ENCODE data around the gene NET1.
"Not testable (repeated sequence)": the region's sequence is repeated elsewhere in the genome, so short reads cannot be mapped to it uniquely, and the experiment has no call there.

The NET1 gene

DNA sequence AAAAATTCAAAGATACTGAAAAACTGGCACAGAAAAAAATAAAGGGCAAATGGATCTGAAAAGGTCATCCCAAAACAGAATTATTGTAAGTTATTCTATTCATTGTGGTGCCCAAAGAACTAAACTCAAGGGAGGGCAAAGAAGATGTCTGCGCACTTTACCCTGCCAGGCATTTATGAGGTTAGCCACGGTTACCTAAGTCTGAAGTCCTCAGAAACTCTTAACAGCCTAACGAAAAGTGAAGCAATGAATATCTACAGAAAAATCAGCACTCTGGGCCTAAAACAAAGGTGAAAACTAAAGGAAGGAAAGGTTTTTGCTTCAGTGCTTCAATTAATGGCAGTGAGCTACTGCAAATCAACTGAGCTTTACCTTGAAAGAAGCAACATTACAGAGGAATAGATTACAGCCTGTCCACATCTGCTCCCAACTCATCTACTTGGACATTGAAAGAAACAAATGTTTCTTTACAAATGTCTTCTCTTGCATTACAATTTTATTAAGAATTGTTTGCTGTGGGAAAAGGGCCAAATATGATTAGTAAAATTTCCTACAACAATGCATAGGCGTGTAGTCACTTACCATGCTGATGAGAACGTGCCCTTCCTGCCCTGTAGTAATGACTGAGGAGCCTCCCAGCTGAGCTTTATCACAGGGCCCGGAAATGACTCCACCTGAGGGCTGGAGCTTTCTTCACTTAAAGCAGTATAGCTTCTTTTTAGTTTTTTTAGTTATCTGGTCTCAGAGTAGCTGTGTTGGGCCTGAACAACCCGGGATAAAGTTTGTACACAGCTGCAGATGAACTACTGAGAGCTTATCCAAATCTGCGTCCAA lies 7.9 kb upstream of the NET1 start, which contains the start of gene TUBAL3:
Gene TUBAL3 (minus strand): TSS at position 621 of the 834 bp plus-strand sequence. CDS start 36 bp downstream, at position 585.
- TF ChIP-seq, protein P1, sequence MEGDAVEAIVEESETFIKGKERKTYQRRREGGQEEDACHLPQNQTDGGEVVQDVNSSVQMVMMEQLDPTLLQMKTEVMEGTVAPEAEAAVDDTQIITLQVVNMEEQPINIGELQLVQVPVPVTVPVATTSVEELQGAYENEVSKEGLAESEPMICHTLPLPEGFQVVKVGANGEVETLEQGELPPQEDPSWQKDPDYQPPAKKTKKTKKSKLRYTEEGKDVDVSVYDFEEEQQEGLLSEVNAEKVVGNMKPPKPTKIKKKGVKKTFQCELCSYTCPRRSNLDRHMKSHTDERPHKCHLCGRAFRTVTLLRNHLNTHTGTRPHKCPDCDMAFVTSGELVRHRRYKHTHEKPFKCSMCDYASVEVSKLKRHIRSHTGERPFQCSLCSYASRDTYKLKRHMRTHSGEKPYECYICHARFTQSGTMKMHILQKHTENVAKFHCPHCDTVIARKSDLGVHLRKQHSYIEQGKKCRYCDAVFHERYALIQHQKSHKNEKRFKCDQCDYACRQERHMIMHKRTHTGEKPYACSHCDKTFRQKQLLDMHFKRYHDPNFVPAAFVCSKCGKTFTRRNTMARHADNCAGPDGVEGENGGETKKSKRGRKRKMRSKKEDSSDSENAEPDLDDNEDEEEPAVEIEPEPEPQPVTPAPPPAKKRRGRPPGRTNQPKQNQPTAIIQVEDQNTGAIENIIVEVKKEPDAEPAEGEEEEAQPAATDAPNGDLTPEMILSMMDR (IDR thresholded peaks at IDR 0.05; ENCODE audit: low read depth, low read length, missing control alignments): no peak
- Histone ChIP-seq H3K27ac (no peak within 1 kb of the TSS), H3K36me3 (replicated peaks) (no peaks in the 10 kb centered on the region), H3K4me3 (ENCODE audit: low read depth, low read length) (no peak within 1 kb of the TSS), H3K27me3 (replicated peaks) (no peaks in the 10 kb centered on the region)
- in situ Hi-C loops (cut with HindIII; ENCODE audit: low pct_ligation_motif_present, low sequenced_read_pairs): no loop called here
- DNase-seq: no peak

DNA sequence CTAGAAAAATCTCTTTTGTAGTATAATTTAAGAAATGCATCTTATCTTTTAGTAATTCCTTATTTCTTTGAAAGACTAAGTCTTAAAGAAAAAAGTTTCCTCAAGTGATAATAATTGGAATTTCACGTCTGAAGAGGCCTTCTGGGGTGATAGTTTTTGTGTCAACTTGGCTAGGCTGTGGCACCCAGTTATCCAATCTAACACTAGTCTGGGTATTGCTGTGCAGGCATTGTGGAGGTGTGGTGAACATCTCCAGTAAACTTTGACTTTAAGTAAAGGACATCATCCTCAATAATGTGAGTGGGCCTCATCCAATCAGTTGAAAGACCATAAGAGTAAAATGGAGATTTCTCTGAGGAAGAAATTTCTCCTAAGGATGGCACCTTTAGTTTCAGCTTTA lies 5.4 kb upstream of the NET1 start:
- no peak overlapping the region for H3K4me3 ChIP-seq (ENCODE audit: low read depth, low read length)
- in situ Hi-C loops (cut with HindIII; ENCODE audit: low pct_ligation_motif_present, low sequenced_read_pairs): no loop called here
- H3K27ac ChIP-seq: no peak overlapping the region
- H3K27me3 ChIP-seq (replicated peaks): no peaks in the 10 kb centered on the region
- no peak for DNase-seq
- TF ChIP-seq, protein P1 (IDR thresholded peaks at IDR 0.05; ENCODE audit: low read depth, low read length, missing control alignments): no peak
- no peaks in the 10 kb centered on the region for H3K36me3 ChIP-seq (replicated peaks)

DNA sequence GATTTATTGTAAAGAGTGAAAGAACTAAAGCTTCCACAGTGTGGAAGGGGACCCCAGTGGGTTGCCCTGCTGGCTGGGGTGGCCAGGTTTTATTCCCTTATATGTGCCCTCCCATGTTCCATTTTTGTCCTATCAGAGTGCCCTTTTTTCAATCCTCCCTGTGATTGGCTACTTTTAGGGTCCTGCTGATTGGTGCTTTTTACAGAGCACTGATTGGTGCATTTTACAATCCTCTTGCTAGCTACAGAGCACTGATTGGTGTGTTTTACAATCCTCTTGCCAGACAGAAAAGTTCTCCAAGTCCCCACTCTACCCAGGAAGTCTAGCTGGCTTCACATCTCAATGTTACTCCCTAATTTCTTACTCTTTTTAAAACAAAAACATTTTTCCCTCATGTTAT lies 1.6 kb upstream of the NET1 start:
- in situ Hi-C loops (cut with HindIII; ENCODE audit: low pct_ligation_motif_present, low sequenced_read_pairs); H3K4me3 ChIP-seq (ENCODE audit: low read depth, low read length); H3K27me3 ChIP-seq (replicated peaks); H3K27ac ChIP-seq; H3K36me3 ChIP-seq (replicated peaks); DNase-seq: not testable (repeated sequence)

DNA sequence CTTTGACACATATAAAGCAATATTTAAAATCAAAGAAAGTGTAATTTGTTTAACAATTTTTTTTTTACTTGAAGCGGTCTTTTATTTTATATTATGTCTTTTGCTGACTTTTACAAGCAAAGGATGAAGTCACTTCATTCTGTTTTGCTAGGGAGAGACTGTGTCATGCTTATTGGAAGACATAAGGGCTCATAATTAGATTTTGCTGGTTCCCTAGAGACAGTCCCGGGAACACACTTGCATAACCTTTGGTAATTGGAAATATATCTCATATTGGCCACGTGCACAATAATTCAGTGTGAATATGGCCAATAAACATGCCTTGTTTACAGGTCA lies 448 bp upstream of the NET1 start:
- Histone ChIP-seq H3K4me3 (ENCODE audit: low read depth, low read length) (peak overlapping the region; percentile 70), H3K36me3 (replicated peaks) (no peaks in the 10 kb centered on the region), H3K27me3 (replicated peaks) (no peaks in the 10 kb centered on the region), H3K27ac (no peak overlapping the region)
- TF ChIP-seq, protein P1 (IDR thresholded peaks at IDR 0.05; ENCODE audit: low read depth, low read length, missing control alignments): no peak
- no peak for DNase-seq
- in situ Hi-C loops (cut with HindIII; ENCODE audit: low pct_ligation_motif_present, low sequenced_read_pairs): no loop called here

DNA sequence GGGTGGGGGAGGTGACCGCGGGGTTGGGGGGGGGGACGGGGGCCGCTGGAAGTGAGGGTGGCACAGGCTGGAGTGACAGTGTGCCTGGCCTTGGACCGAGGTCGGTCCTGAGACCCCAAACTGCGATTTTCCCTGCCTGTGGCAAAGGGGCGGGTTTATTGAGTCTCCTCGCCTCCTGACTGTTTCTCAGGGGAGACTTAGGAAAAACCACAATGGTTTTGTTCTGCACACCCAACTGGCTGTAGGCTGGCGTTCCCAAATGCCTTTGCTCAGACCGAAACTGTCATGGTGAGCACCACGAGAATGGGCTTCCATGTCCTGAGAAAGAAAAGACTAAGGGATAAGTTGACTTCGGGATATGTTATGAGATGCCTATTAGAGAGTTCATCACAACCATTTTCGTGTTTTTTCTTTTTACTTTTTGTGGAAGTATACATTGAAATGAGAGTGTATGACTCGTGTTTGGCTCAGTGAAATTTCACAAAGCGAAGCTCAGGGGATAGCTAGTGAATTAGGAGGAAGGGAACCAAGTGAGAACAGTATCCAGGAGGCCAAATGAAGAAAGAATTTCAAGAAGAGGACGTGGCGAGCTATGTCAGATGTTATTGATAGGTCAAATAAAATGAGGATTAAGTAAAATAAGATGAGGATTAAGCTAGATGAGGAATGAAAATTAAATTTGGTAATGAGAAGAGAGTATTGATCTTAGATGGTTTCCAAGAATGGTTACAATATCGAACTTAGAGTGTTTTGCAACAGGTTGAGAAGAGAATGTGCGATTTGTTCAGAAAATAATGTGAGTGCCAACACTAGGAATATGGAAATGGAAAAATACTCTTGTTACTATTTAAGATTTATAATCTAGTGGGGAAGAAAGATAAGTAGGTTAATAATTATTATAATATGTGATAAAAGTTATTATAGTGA lies 918 bp downstream of the NET1 start:
- TF ChIP-seq, protein P1 (IDR thresholded peaks at IDR 0.05; ENCODE audit: low read depth, low read length, missing control alignments): no peak
- Histone ChIP-seq H3K27me3 (replicated peaks) (no peaks in the 10 kb centered on the region), H3K36me3 (replicated peaks) (no peaks in the 10 kb centered on the region), H3K27ac (peak overlapping the region; percentile 17), H3K4me3 (ENCODE audit: low read depth, low read length) (peak overlapping the region; percentile 70)
- in situ Hi-C loops (cut with HindIII; ENCODE audit: low pct_ligation_motif_present, low sequenced_read_pairs): no loop called here
- DNase-seq: peak; percentile 11

DNA sequence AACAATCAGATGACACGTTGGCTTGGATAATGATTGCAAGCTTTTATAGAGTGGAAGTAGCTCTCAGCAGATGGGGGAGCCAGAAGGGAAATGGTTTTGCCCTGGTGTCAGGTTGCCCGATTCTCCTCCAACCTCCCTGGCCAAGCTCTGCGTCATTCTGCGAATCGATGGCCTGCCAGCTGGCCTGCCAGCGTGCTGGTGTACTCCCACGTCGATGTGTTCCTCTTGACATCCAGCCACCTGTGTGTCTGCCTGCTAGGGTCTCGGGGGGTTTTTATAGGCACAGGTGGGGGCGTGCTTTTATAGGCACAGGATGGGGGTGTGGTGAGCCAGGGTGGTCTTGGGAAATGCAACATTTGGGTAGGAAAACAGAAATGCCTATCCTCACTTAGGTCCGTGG lies 4.6 kb downstream of the NET1 start:
- Histone ChIP-seq H3K27ac (no peak overlapping the region), H3K36me3 (replicated peaks) (no peaks in the 10 kb centered on the region), H3K4me3 (ENCODE audit: low read depth, low read length) (no peak overlapping the region), H3K27me3 (replicated peaks) (no peaks in the 10 kb centered on the region)
- in situ Hi-C loops (cut with HindIII; ENCODE audit: low pct_ligation_motif_present, low sequenced_read_pairs): no loop called here
- DNase-seq: no peak
- TF ChIP-seq, protein P1 (IDR thresholded peaks at IDR 0.05; ENCODE audit: low read depth, low read length, missing control alignments): no peak
